Osteoblast (primary cell): Measurements from ENCODE around the gene GNAI3. TPM values are rescaled to one million over a fixed set of nuclear protein-coding genes. Genes with fewer than 3 reads are reported as not detected.

Experiments
- DNase-seq: peaks from one replicate; pipeline ENCODE4 v3.0.0; 2011; ENCODE audit warnings: low spot score, mixed read lengths; ENCODE audit not compliant: insufficient read length; ENCODE audit errors: missing footprints
- H2AFZ ChIP-seq: 2 replicates; pipeline ENCODE4 v1.6.0; 2011; ENCODE audit warnings: mild to moderate bottlenecking, low read length
- H3K27ac ChIP-seq: 2 replicates; pipeline ENCODE4 v1.5.1; 2011; ENCODE audit warnings: mild to moderate bottlenecking, low read depth, low read length, moderate library complexity
- H3K27me3 ChIP-seq: 2 replicates; pipeline ENCODE4 v1.6.0; 2012; ENCODE audit warnings: mild to moderate bottlenecking, control low read depth, inconsistent platforms, low read length, moderate library complexity; ENCODE audit not compliant: insufficient read depth
- H3K36me3 ChIP-seq: 2 replicates; pipeline ENCODE4 v1.5.1; 2011; ENCODE audit warnings: mild to moderate bottlenecking, low read length, control low read depth, moderate library complexity; ENCODE audit not compliant: insufficient read depth
- H3K4me1 ChIP-seq: 2 replicates; pipeline ENCODE4 v1.5.1; 2011; ENCODE audit warnings: mild to moderate bottlenecking, low read length, control low read depth, moderate library complexity; ENCODE audit not compliant: insufficient read depth
- H3K4me2 ChIP-seq: 2 replicates; pipeline ENCODE4 v1.6.0; 2011; ENCODE audit warnings: mild to moderate bottlenecking, low read length; ENCODE audit not compliant: insufficient read depth
- H3K4me3 ChIP-seq: fragments of 200-600 bp; sonication (generic); 3 replicates; pipeline ENCODE4 v1.5.1; 2012; ENCODE audit warnings: mild to moderate bottlenecking, low read length, inconsistent platforms; ENCODE audit not compliant: insufficient read depth
- H3K79me2 ChIP-seq: 2 replicates; pipeline ENCODE4 v1.6.0; 2012; ENCODE audit warnings: mild to moderate bottlenecking, low read length, control low read depth, inconsistent platforms; ENCODE audit not compliant: insufficient read depth
- H3K9me3 ChIP-seq: 2 replicates; pipeline ENCODE4 v1.5.1; 2011; ENCODE audit warnings: low read depth, low read length, control low read depth
- H4K20me1 ChIP-seq: 2 replicates; pipeline ENCODE4 v1.6.0; 2012; ENCODE audit warnings: mild to moderate bottlenecking, low read length, control low read depth; ENCODE audit not compliant: insufficient read depth
- total RNA-seq: library from RNA; depleted of rRNA; stranded (reverse); fragments of >200 nt; gene quantifications from 2 replicates; pipeline ENCODE4 v1.2.3, GENCODE V29; 2012
- TF ChIP-seq, protein P1 (sequence below): IDR thresholded peaks from 2 replicates; pipeline ENCODE4 v1.5.1; 2011; ENCODE audit warnings: mild to moderate bottlenecking, low read depth, low read length, moderate library complexity; ENCODE audit errors: extremely low read depth

Gene GNAI3
- total RNA-seq, 1 donor, result 14.1 TPM

DNA sequence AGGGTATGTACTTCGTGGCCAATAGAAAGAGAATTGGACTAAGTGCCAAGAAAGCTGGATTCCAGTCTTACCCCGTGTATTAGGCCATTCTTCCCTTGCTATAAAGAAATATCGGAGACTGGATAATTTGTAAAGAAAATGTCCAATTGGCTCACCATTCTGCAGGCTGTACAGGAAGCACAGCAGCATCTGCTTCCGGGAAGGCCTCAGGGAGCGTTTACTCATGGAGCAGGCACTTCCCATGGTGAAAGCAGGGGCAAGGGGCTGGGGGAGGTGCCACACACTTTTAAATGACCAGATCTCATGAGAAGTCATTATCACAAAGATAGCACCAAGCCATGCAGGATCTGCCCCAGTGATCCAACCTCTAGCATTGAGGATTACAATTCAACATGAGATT lies 31.1 kb upstream of the GNAI3 start:
- no peak overlapping the region for H2AFZ ChIP-seq
- H4K20me1 ChIP-seq, result no peaks in the 10 kb centered on the region
- peak; percentile 53 for DNase-seq
- no peaks in the 10 kb centered on the region for H3K79me2 ChIP-seq
- H3K4me1 ChIP-seq, result no peaks in the 10 kb centered on the region
- no peak overlapping the region for H3K4me3 ChIP-seq
- no peak overlapping the region for H3K4me2 ChIP-seq
- H3K27me3 ChIP-seq, result peaks cover 18% of the 10 kb centered on the region
- no peak overlapping the region for H3K27ac ChIP-seq
- TF ChIP-seq, protein P1, sequence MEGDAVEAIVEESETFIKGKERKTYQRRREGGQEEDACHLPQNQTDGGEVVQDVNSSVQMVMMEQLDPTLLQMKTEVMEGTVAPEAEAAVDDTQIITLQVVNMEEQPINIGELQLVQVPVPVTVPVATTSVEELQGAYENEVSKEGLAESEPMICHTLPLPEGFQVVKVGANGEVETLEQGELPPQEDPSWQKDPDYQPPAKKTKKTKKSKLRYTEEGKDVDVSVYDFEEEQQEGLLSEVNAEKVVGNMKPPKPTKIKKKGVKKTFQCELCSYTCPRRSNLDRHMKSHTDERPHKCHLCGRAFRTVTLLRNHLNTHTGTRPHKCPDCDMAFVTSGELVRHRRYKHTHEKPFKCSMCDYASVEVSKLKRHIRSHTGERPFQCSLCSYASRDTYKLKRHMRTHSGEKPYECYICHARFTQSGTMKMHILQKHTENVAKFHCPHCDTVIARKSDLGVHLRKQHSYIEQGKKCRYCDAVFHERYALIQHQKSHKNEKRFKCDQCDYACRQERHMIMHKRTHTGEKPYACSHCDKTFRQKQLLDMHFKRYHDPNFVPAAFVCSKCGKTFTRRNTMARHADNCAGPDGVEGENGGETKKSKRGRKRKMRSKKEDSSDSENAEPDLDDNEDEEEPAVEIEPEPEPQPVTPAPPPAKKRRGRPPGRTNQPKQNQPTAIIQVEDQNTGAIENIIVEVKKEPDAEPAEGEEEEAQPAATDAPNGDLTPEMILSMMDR, result no peak
- H3K9me3 ChIP-seq, result no peaks in the 10 kb centered on the region
- H3K36me3 ChIP-seq, result no peaks in the 10 kb centered on the region

DNA sequence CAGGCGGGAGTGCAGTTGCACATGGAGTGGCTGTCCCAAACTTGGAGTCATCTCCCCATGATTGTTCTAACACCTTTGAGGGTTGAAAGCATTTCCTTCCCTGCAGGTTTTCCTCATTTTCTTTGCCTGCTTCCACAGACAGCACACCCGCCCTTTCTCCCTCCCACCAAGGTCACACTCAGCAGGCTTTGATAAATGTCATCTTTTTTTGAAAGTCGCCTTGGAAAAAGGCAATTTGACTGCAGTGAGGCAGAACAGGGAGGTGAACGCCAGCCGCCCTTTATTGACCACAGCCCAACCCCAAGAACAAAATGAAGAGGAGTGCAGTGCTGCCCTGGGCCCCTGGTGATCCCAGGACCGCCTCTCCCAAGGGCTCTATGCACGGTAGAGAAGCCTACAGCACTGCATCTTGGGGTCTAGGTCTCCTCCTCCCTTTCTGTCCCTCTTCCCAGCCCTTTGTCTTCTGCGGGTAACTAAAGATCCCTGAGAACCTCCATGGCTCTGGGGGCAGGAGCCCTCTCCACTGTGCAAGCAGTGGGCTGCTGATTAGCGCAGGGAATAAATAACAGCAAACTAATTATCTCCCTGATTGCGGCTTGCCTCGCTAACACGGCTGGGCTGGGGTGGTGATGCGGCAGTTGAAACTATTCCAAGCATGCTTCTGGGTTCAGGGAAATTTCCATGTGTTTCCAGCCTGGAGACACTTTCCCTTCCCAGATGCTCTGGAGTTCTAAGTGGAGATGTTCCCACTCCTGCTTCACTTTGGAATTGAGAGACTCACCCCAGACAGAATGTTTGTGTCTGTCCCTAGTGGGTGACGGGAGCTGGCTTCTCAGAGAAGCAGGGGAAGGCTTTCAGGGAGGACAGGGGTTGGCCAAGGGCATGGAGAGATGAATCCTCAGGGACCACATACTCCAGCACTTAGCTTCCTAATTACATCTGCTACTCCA lies 27.1 kb upstream of the GNAI3 start:
- Histone ChIP-seq H3K9me3 (no peaks in the 10 kb centered on the region), H3K27me3 (peaks cover 20% of the 10 kb centered on the region), H2AFZ (no peak overlapping the region), H3K4me1 (no peaks in the 10 kb centered on the region), H3K4me3 (no peak overlapping the region), H4K20me1 (no peaks in the 10 kb centered on the region), H3K27ac (no peak overlapping the region), H3K4me2 (no peak overlapping the region), H3K36me3 (no peaks in the 10 kb centered on the region), H3K79me2 (no peaks in the 10 kb centered on the region)
- DNase-seq, result peak; percentile 58
- TF ChIP-seq, protein P1, result no peak

DNA sequence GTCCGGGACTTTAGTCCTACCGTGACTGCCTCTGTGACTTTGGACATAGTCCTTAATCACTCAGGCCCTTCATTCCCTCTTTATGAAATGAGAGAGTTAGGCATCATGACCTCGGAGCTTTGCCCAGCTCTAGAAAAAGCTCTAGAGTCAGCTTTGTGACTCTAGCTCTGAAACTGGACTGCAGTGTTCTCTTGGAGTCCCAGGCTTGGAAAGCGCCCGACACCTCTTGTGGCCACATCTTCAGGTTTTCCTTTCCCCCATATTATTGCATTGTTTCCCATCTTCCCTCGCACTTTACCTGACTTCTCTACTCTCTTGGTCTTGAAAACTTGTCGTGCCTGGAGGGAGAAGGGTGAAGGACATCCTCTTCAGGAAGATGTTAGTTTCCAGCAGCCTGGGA lies 26.4 kb upstream of the GNAI3 start:
- Histone ChIP-seq H2AFZ (no peak overlapping the region), H3K4me2 (no peak overlapping the region)

DNA sequence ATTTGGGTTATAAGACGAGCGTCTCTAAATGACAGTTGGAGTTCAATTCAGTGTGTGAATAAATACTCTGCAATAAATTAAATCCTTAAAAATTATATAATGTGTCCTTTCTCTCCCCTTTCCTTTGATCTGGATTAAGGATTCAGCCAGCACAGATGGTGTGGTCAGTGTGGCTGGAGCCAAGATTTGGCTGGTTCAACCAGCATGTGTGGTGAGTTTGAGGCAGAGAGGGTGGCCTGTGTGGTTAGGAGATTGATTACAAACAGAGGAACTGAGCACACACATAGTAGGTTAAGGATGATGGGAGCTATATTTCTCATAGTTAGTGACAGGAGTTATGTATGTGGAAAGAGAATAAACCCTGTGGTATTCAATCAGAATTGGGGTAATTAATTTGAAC lies 24.7 kb upstream of the GNAI3 start:
- H4K20me1 ChIP-seq, result no peaks in the 10 kb centered on the region
- H3K79me2 ChIP-seq, result no peaks in the 10 kb centered on the region
- peaks cover 26% of the 10 kb centered on the region for H3K27me3 ChIP-seq
- no peaks in the 10 kb centered on the region for H3K36me3 ChIP-seq
- no peak for DNase-seq
- no peaks in the 10 kb centered on the region for H3K4me1 ChIP-seq
- H2AFZ ChIP-seq, result no peak overlapping the region
- H3K4me2 ChIP-seq, result no peak overlapping the region
- TF ChIP-seq, protein P1, result no peak
- no peak overlapping the region for H3K27ac ChIP-seq
- H3K9me3 ChIP-seq, result no peaks in the 10 kb centered on the region
- H3K4me3 ChIP-seq, result no peak overlapping the region

More for the DNA sequence above, 26.4 kb upstream of the GNAI3 start:
- Histone ChIP-seq H4K20me1 (no peaks in the 10 kb centered on the region), H3K36me3 (no peaks in the 10 kb centered on the region), H3K4me3 (no peak overlapping the region), H3K27ac (no peak overlapping the region), H3K27me3 (peaks cover 20% of the 10 kb centered on the region), H3K79me2 (no peaks in the 10 kb centered on the region), H3K4me1 (no peaks in the 10 kb centered on the region), H3K9me3 (no peaks in the 10 kb centered on the region)
- TF ChIP-seq, protein P1, result no peak
- DNase-seq, result no peak
